Skeletal muscle satellite cell (primary cell): Measurements from ENCODE around the gene ZNHIT2.

Experiments
- H3K27me3 ChIP-seq: 2 replicates; pipeline ENCODE4 v1.7.0; 2013; ENCODE audit warnings: low read length; ENCODE audit not compliant: control insufficient read depth, insufficient read depth
- H3K36me3 ChIP-seq: 2 replicates; pipeline ENCODE4 v1.7.0; 2013; ENCODE audit warnings: mild to moderate bottlenecking, control low read depth, low read length; ENCODE audit not compliant: insufficient read depth
- H3K4me1 ChIP-seq: 2 replicates; pipeline ENCODE4 v1.7.0; 2013; ENCODE audit warnings: low read length; ENCODE audit not compliant: control insufficient read depth, insufficient read depth
- H3K4me2 ChIP-seq: 2 replicates; pipeline ENCODE4 v1.7.0; 2013; ENCODE audit warnings: mild to moderate bottlenecking, low read length
- H3K4me3 ChIP-seq: 2 replicates; pipeline ENCODE4 v1.7.0; 2013; ENCODE audit warnings: low read length
- H3K9ac ChIP-seq: 2 replicates; pipeline ENCODE4 v1.7.0; 2013; ENCODE audit warnings: mild to moderate bottlenecking, low read depth, low read length, moderate library complexity
- H3K9me3 ChIP-seq: replicated peaks from 2 replicates; pipeline ENCODE4 v1.7.0; 2013; ENCODE audit warnings: mild to moderate bottlenecking, control low read depth, low read length

ZNHIT2 gene

DNA sequence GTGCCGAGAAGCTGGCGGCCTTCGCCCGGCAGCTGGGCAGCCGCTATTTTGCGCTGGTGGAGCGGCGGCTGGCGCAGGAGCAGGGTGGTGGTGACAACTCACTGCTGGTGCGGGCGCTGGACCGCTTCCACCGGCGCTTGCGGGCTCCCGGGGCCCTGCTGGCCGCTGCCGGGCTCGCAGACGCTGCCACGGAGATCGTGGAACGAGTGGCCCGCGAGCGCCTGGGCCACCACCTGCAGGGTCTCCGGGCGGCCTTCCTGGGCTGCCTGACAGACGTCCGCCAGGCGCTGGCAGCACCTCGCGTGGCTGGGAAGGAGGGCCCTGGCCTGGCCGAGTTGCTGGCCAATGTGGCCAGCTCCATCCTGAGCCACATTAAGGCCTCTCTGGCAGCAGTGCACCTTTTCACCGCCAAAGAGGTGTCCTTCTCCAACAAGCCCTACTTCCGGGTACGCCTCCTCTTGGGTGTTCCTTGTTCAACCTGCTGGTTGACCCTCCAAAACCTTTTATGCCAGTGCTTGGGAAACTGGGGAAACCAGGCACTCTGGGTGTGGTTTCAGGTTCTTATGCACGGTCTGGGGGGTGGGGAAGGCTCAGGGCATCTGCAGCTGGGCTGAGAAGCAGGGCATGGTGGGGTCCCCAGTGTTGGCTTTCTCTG lies 8.9 kb downstream of the ZNHIT2 start:
- Histone ChIP-seq H3K36me3 (peaks cover 10% of the 10 kb centered on the region), H3K4me3 (no peak overlapping the region), H3K4me1 (peaks cover 20% of the 10 kb centered on the region), H3K9ac (no peak overlapping the region), H3K9me3 (no peaks in the 10 kb centered on the region), H3K27me3 (no peaks in the 10 kb centered on the region), H3K4me2 (no peak overlapping the region)

DNA sequence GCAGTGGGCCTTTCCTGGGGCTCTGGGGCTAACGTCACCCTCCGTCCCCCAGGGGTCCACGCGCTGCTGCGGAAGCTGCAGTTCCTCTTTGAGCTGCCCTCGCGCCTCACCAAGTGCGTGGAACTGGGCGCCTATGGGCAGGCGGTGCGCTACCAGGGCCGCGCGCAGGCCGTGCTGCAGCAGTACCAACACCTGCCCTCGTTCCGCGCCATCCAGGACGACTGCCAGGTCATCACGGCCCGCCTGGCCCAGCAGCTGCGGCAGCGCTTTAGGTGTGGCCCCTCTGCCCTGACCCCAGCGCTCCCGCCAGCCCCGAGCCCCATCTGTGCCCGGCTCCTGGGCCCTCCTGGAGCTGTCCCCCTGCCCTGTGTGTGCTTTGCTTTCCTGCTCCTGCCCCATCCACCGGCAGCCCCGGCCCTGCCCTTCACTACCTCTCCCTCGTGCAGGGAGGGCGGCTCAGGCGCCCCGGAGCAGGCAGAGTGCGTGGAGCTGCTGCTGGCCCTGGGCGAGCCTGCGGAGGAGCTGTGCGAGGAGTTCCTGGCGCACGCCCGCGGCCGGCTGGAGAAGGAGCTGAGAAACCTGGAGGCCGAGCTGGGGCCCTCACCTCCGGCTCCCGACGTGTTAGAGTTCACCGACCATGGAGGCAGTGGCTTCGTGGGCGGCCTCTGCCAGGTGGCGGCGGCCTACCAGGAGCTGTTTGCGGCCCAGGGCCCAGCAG lies 9.6 kb downstream of the ZNHIT2 start:
- Histone ChIP-seq H3K36me3 (peaks cover 10% of the 10 kb centered on the region), H3K4me3 (no peak overlapping the region), H3K27me3 (no peaks in the 10 kb centered on the region), H3K4me1 (peaks cover 15% of the 10 kb centered on the region), H3K9me3 (no peaks in the 10 kb centered on the region), H3K9ac (no peak overlapping the region), H3K4me2 (no peak overlapping the region)

DNA sequence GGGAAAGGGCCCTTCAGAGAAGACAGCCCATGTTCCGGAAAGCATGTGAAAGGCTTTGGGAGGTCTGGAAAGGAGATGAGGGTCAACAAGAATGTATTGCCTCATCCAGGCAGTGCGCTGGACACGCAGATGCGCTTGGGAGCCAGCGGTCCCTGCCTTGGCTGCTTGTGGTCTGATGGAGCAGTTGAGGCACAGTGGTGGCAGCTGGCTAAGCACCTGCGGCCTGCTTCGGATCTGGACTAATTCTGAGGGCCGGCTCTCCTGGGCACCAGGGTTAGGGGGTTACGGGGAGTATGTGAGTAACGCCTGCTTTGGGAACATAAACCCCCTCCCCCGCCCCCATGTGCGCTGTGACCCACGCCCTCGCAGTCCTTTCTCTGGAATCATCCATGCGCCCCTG lies 10.4 kb downstream of the ZNHIT2 start:
- H3K4me2 ChIP-seq, result no peak overlapping the region
- no peaks in the 10 kb centered on the region for H3K27me3 ChIP-seq
- no peak overlapping the region for H3K4me3 ChIP-seq

DNA sequence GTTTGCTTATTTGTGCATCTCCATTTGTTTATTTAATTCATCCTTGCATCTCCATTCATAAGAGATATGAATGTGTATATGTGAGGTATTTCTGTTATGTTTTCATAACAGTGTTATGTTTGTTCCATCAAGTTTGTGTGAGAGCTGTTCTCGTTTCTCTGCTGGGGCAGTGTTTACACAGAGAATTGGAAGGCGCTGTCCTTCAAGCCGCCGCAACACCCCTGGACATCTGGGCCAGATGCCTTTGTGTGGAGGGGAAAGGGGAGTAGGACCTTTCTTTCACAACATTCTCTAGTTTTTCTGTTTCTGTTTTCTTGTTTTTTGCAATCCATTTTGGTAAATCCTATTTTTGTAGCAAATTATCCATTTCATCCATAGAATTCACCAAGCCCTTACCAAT lies 12.9 kb downstream of the ZNHIT2 start:
- no peak overlapping the region for H3K4me3 ChIP-seq
- H3K4me2 ChIP-seq, result no peak overlapping the region
- H3K4me1 ChIP-seq, result peaks cover 7% of the 10 kb centered on the region
- H3K9me3 ChIP-seq, result no peaks in the 10 kb centered on the region
- H3K36me3 ChIP-seq, result peaks cover 10% of the 10 kb centered on the region
- no peaks in the 10 kb centered on the region for H3K27me3 ChIP-seq
- H3K9ac ChIP-seq, result no peak overlapping the region

More for the DNA sequence above, 10.4 kb downstream of the ZNHIT2 start:
- Histone ChIP-seq H3K4me1 (peaks cover 11% of the 10 kb centered on the region), H3K9me3 (no peaks in the 10 kb centered on the region), H3K36me3 (peaks cover 10% of the 10 kb centered on the region), H3K9ac (no peak overlapping the region)

DNA sequence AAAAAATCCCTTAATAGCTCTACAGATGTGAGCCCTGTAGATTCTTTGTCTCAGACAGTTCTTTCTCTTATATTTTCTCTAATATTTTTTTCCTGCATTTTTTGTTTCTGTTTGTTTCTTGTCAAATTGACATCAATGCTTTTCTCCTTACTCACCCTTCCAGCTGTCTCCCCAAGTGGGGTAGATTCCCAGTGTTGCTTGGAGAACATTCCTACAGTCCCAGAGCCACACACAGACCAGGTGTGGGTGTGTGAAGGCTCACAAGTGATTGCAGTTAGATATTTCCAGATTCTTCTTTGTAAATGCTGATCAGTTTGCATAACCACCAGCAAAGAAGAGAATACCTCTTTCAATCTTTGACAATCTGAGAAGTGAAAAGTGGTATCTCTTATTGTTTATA lies 14.0 kb downstream of the ZNHIT2 start:
- Histone ChIP-seq H3K4me2 (no peak overlapping the region), H3K9me3 (no peaks in the 10 kb centered on the region), H3K27me3 (no peaks in the 10 kb centered on the region), H3K36me3 (peaks cover 5% of the 10 kb centered on the region), H3K4me3 (no peak overlapping the region), H3K9ac (no peak overlapping the region), H3K4me1 (peaks cover 7% of the 10 kb centered on the region)

DNA sequence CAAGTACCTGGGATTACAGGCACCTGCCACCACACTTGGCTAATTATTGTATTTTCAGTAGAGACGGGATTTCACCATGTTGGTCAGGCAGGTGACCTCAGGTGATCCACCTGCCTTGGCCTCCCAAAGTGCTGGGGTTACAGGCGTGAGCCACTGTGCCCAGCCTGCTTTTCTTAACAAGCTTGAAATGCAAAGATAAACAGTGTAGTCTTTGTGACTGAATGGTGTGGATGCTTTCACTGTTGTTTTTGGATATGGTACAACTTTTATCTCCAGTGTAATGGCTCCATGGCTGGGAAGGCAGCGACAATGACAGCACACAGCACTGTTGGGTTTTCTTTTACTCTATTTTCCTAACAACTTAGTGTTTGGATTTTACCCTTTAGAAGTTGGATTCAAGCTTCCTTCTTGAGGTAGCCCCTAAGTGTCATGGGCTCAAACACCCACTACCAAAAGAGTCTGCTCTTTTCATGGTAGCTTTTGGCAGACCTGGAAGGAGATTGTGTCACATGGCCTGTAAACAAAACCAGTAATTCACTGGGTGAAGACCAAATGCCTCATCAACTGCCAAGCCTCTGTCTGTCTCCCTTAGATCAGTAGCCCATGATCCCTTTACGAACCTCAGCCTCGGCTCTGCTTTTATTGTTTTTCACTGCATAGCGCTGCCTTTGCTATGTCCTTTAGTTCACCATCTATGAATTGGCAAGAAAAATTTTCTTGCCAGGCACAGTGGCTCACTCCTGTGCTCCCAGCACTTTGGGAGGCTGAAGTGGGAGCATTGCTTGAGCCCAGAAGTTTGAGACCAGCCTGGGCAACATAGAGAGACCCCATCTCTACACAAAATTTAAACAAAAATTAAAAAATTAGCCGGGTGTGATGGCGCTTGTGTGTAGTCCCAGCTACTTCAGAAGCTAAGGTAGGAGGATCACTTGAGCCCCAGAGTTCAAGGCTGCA lies 15.1 kb downstream of the ZNHIT2 start:
- no peak overlapping the region for H3K9ac ChIP-seq
- no peaks in the 10 kb centered on the region for H3K36me3 ChIP-seq

DNA sequence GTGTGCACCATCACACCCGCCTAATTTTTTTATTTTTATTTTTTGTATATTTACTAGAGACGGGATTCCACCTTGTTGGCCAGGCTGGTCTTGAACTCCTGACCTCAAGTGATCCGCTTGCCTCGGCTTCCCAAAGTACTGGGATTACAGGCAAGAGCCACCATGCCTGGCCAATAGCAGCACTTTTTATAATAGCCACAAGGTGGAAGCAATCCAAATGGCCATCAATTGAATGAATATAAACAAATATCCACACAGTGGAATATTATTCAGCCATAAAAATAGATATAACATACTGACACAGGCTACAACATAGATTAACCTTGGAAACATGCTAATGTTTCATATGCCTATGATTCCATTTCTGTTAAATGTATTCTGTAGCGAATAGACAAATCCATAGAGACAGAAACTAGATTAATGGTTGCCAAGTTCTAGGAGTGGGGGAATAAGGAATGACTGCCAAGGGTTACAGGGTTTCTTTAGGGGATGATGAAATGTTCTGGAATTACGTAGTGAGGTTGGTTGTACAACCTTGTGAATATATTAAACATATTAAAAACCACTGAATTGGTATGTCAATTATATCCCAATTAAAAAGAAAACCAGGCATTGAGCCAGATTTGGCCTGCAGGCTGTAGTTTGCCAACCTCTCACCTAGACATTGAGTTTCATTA lies 16.7 kb downstream of the ZNHIT2 start:
- Histone ChIP-seq H3K4me3 (no peak overlapping the region), H3K36me3 (no peaks in the 10 kb centered on the region), H3K9me3 (no peaks in the 10 kb centered on the region), H3K27me3 (no peaks in the 10 kb centered on the region), H3K9ac (no peak overlapping the region), H3K4me2 (no peak overlapping the region), H3K4me1 (peaks cover 13% of the 10 kb centered on the region)

More for the DNA sequence above, 15.1 kb downstream of the ZNHIT2 start:
- peaks cover 7% of the 10 kb centered on the region for H3K4me1 ChIP-seq
- no peaks in the 10 kb centered on the region for H3K27me3 ChIP-seq
- no peak overlapping the region for H3K4me3 ChIP-seq
- H3K4me2 ChIP-seq, result no peak overlapping the region
- H3K9me3 ChIP-seq, result no peaks in the 10 kb centered on the region

DNA sequence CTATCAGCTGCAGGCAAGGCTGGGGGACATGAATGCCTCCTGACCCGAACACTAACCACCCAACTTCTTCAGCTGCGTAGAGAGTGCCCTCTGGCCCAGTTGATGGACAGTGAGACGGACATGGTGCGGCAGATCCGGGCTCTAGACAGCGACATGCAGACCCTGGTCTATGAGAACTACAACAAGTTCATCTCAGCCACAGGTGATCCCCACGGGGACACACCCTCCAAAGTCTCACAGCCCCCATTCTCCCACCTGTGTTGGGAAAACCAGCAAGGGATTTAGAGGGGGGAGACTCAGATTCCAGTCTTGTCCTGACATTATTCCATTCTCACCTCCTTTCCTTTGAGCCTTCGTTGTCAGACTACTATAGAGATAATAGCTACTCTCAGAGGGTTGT lies 20.6 kb downstream of the ZNHIT2 start:
- H3K4me1 ChIP-seq, result peaks cover 12% of the 10 kb centered on the region
- H3K4me3 ChIP-seq, result peak overlapping the region; percentile 77
- H3K36me3 ChIP-seq, result no peaks in the 10 kb centered on the region
- peak overlapping the region; percentile 82 for H3K4me2 ChIP-seq
- H3K27me3 ChIP-seq, result no peaks in the 10 kb centered on the region
- H3K9ac ChIP-seq, result peak overlapping the region; percentile 44
- H3K9me3 ChIP-seq, result no peaks in the 10 kb centered on the region

DNA sequence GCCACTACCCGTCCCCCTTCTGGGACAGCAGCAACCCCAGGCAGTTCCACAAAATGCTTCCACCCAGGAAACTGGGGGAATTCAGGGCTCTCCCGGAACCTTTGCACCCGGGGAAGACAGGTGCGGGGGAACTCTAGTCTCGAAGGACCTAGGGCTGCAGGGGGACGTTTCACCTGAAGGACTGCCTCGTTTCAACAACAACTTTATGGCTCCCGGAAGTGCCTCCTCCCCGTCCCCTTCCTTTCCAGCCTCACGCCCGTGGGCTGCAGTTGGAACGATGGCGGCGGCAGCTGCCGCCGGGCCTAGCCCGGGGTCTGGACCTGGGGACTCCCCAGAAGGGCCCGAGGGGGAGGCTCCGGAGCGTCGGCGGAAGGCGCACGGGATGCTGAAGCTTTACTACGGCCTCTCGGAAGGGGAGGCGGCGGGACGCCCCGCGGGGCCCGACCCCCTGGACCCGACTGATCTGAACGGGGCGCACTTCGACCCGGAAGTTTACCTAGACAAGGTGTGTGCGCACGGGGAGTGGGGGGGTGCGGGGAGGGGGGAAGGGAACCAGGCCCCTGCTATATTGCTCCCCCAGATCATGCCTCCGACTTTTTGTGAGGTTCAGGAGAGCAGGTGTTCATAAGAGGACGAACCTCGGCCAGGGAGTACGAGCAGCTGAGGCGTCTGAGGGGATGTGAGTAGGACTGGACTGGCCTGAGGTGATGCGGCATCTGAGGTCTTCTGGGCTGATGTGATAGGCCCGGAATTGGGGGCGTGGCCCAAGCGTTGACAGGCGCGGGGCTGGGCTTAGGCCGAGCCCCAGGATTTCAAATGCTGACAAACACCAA lies 21.3 kb downstream of the ZNHIT2 start, which contains the start of gene VPS51:
Gene VPS51, plus strand, starts transcription at position 241 of the 833 bp plus-strand sequence. Its CDS starts 37 bp downstream, at position 278.
- no peaks in the 10 kb centered on the region for H3K9me3 ChIP-seq
- peak within 1 kb of the TSS; percentile 77 for H3K4me3 ChIP-seq
- H3K4me1 ChIP-seq, result peaks cover 10% of the 10 kb centered on the region
- H3K4me2 ChIP-seq, result peak within 1 kb of the TSS; percentile 82
- H3K27me3 ChIP-seq, result no peaks in the 10 kb centered on the region
- H3K36me3 ChIP-seq, result no peaks in the 10 kb centered on the region
- H3K9ac ChIP-seq, result peak within 1 kb of the TSS; percentile 87

DNA sequence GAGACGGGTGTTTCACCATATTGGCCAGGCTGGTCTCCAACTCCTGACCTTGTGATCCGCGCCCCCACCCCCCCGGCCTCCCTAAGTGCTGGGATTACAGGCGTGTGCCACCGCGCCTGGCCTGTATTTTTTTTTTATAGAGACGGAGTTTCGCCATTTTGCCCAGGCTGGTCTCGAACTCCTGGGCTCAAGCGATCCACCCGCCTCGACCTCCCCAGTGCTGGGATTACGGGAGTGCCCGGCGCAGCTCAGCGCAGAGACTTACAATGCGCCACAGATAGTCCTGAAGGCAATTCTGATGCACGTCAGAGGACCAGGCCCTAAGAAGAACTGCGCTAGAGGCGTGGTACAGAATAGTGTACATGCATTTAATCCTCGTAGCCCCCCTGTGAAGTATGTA lies 22.1 kb downstream of the ZNHIT2 start:
- Histone ChIP-seq H3K27me3 (no peaks in the 10 kb centered on the region), H3K36me3 (no peaks in the 10 kb centered on the region), H3K4me2 (peak overlapping the region; percentile 82), H3K4me1 (peaks cover 10% of the 10 kb centered on the region), H3K4me3 (peak overlapping the region; percentile 77), H3K9me3 (no peaks in the 10 kb centered on the region), H3K9ac (peak overlapping the region; percentile 87)
